ENCODE data around the gene WNT10A. TPM values are rescaled to one million over a fixed set of nuclear protein-coding genes. Genes with fewer than 3 reads are reported as not detected.
"Not testable (repeated sequence)": the region's sequence is repeated elsewhere in the genome, so short reads cannot be mapped to it uniquely, and the experiment has no call there.

WNT10A gene
- total and polyA plus RNA-seq, 9 of the 15 experiments (the other 6 are each of a cell fraction or from before 2014, with no cell fraction given) = not detected

- in situ Hi-C loops (cut with MboI) = loop anchor here (10.0 kb wide), 1 partner anchor 120 kb away; no protein-coding TSS in a partner anchor
- H3K9me3 ChIP-seq (replicated peaks; ENCODE audit: control insufficient read depth, insufficient read depth, low read depth, low read length); H3K9me1 ChIP-seq (ENCODE audit: control insufficient read depth, insufficient read depth, low read length); DNase-seq (ENCODE audit: extremely low read depth in 1 of 4, low spot score in 3 of 4); H3K79me2 ChIP-seq (ENCODE audit: control insufficient read depth, insufficient read depth, low read length); H3K9ac ChIP-seq (ENCODE audit: insufficient read depth in 1 of 2, low read depth in 2 of 2, low read length in 2 of 2); BruUV-seq (replicated peaks); H2AFZ ChIP-seq (ENCODE audit: low read depth, low read length); H3K4me3 ChIP-seq; H3K4me1 ChIP-seq (replicated peaks in 1 of 2; ENCODE audit: control insufficient read depth in 2 of 2, insufficient read depth in 2 of 2, low read length in 2 of 2); ATAC-seq; POLR2A ChIA-PET; intact Hi-C loops (cut with micrococcal nuclease); FAIRE-seq; H3K36me3 ChIP-seq (ENCODE audit: control insufficient read depth, insufficient read depth, low read length); H3K27ac ChIP-seq (ENCODE audit: extremely low read depth, low read depth, low read length); H4K20me1 ChIP-seq (replicated peaks; ENCODE audit: control insufficient read depth, insufficient read depth, low read length); CTCF ChIA-PET (ENCODE audit: low intra/inter-chr PET ratio); H3K27me3 ChIP-seq (ENCODE audit: control insufficient read depth in 2 of 2, insufficient read depth in 2 of 2, low read length in 2 of 2); H3K4me2 ChIP-seq (ENCODE audit: insufficient read depth, low read length): not testable (repeated sequence)
- TF ChIP-seq ZNF146 (CRISPR knock-in tag; IDR thresholded peaks at IDR 0.05; ENCODE audit: unreplicated experiment) = peak; percentile 74
- WGBS (ENCODE audit: insufficient coverage, low coverage, missing lambda C conversion rate) = 9% methylated on average over 5 of the region's 5 CpGs
Observed at GRCh38 chr2:218844334-218844733, 36.3 kb upstream of the WNT10A start.

GRCh38 chr2:218846963-218847362, 33.7 kb upstream of the WNT10A start:
- H3K27me3 ChIP-seq (ENCODE audit: control insufficient read depth in 2 of 2, insufficient read depth in 2 of 2, low read length in 2 of 2); H3K79me2 ChIP-seq (ENCODE audit: control insufficient read depth, insufficient read depth, low read length); H3K4me1 ChIP-seq (replicated peaks in 1 of 2; ENCODE audit: control insufficient read depth in 2 of 2, insufficient read depth in 2 of 2, low read length in 2 of 2); ATAC-seq; H3K9me1 ChIP-seq (ENCODE audit: control insufficient read depth, insufficient read depth, low read length); H4K20me1 ChIP-seq (replicated peaks; ENCODE audit: control insufficient read depth, insufficient read depth, low read length); H3K9me3 ChIP-seq (replicated peaks; ENCODE audit: control insufficient read depth, insufficient read depth, low read depth, low read length); H3K36me3 ChIP-seq (ENCODE audit: control insufficient read depth, insufficient read depth, low read length); DNase-seq (ENCODE audit: extremely low read depth in 1 of 4, low spot score in 3 of 4); FAIRE-seq; H3K4me2 ChIP-seq (ENCODE audit: insufficient read depth, low read length); H3K9ac ChIP-seq (ENCODE audit: insufficient read depth in 1 of 2, low read depth in 2 of 2, low read length in 2 of 2); H2AFZ ChIP-seq (ENCODE audit: low read depth, low read length); H3K4me3 ChIP-seq; BruUV-seq (replicated peaks); H3K27ac ChIP-seq (ENCODE audit: extremely low read depth, low read depth, low read length): not testable (repeated sequence)
- intact Hi-C loops (cut with micrococcal nuclease) = loop anchor here (2.0 to 5.0 kb wide), 5 partner anchors 118 to 680 kb away; partner anchors contain the start of genes BCS1L, CXCR1, TTLL4 and ZNF142
- ChIA-PET CTCF (ENCODE audit: low intra/inter-chr PET ratio) (interaction anchor here (0.5 to 2.2 kb wide), 7 partner anchors 120 to 678 kb away, joined by 3 to 32 read pairs (median 9); partner anchors contain the start of genes BCS1L, TTLL4 and ZNF142), POLR2A (interaction anchor here (0.6 to 1.0 kb wide), 4 partner anchors 120 to 195 kb away, joined by 3 to 4 read pairs (median 3); no protein-coding TSS in a partner anchor)
- 8% methylated on average over 2 of the region's 18 CpGs for WGBS (ENCODE audit: insufficient coverage, low coverage, missing lambda C conversion rate)
- in situ Hi-C loops (cut with MboI) = loop anchor here (10.0 kb wide), 1 partner anchor 122 kb away; no protein-coding TSS in a partner anchor

All from K562 (cell line).